Spinal cord (tissue), 10 donors: ENCODE measurements around the gene KIF22. TPM values are rescaled to one million over a fixed set of nuclear protein-coding genes. Genes with fewer than 3 reads are reported as not detected.
"Not testable (repeated sequence)": the region's sequence is repeated elsewhere in the genome, so short reads cannot be mapped to it uniquely, and the experiment has no call there.

Experiments
- DNase-seq, 6 donors: peaks; one replicate each; pipeline versions ENCODE4 v3.0.0 to v3.0.0-alpha.2; 2013 to 2015; ENCODE audit warnings: low spot score in 6 of 6, low read depth in 4 of 6
- H3K27ac ChIP-seq: one replicate; pipeline ENCODE4 v1.5.1; 2013; ENCODE audit warnings: low read depth, low read length, control low read depth
- H3K27me3 ChIP-seq: one replicate; pipeline ENCODE4 v1.6.1; 2013; ENCODE audit warnings: low read length; ENCODE audit not compliant: control insufficient read depth, insufficient read depth
- H3K36me3 ChIP-seq: one replicate; pipeline ENCODE4 v1.6.1; 2013; ENCODE audit warnings: low read length; ENCODE audit not compliant: control insufficient read depth, insufficient read depth
- H3K4me1 ChIP-seq: one replicate; pipeline ENCODE4 v1.6.1; 2013; ENCODE audit warnings: low read length; ENCODE audit not compliant: control insufficient read depth, insufficient read depth
- H3K4me3 ChIP-seq: one replicate; pipeline ENCODE4 v1.5.1; 2013; ENCODE audit warnings: low read depth, low read length, control low read depth
- H3K9me3 ChIP-seq: one replicate; pipeline ENCODE4 v1.6.1; 2013; ENCODE audit warnings: low read length; ENCODE audit not compliant: control insufficient read depth, insufficient read depth
- WGBS: methylation state at CpG from one replicate; pipeline ENCODE4 v1.1.5; 2013; ENCODE audit warnings: missing lambda C conversion rate; ENCODE audit not compliant: insufficient coverage; 5-methylcytosine and 5-hydroxymethylcytosine counted together
- polyA plus RNA-seq, 2 donors: library from polyadenylated mRNA; unstranded; fragments of 120-200 nt; gene quantifications; one replicate each; pipeline ENCODE4 v1.2.1, GENCODE V29; 2013; ENCODE audit not compliant: insufficient read length in 2 of 2
- total RNA-seq, 2 donors: library from RNA; depleted of rRNA in 1 of 2; stranded (reverse); fragments of 120-200 nt in 1 of 2; fragments of >200 nt in 1 of 2; gene quantifications; one replicate each; pipeline versions ENCODE4 v1.2.3 to v1.2.4, GENCODE V29; 2013 to 2014
- donor health status: healthy.

The KIF22 gene
- total and polyA plus RNA-seq, 4 donors = 30.2 to 56.4 (median 49.5) TPM

GRCh38 chr16:29820271-29820701 is 29.7 kb downstream of the KIF22 start, which contains the start of gene MVP:
Gene MVP, plus strand, starts transcription at chr16:29820462. Its CDS starts 10,088 bp downstream, at chr16:29830550.
- Histone ChIP-seq H3K27ac (peak within 1 kb of the TSS; percentile 35), H3K4me1 (peaks cover 56% of the 10 kb centered on the region)

DNA sequence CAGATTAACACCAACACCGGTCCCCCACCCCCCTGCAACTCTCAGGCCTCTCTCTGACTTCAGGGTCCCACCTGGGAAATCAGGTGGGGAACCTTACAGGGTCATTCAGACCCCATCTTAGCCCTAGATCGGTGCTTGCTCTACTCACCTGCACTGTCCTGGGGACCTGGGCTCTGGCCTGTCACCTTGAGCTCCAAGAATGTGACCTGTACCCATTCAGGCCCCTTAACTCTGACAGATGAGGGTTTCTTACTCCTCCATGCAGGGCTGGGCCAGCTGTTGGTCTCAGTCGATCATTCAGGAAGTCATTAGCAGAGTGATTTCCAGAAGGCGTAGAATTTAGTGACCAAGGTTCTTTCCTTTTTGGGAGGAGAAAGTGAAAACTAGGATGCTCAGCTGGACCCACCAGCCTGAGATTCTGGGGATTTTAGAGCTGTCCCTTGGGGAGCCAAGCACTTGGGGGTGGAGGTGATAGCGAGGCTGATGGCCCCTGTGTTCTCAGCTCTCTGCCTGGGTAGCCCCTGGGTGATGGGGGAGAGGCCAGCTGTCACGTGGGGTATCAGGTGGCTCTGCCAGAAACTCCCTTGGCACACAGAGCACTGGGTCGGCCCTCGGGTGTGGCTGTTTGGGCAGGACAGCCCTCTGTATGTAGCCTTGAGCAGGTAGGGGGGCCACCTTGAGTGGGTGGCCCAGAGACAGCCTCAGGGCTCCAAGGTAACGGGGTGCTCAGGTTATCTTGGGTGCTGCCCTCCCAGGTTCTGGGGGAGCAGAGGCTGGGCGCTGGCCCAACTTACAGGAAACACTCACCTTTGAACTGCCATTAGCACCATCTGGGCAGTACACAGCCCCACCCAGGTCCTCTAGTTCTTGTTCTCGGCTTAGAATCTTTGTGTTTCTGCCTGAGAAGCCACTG is 30.4 kb downstream of the KIF22 start:
- 84% methylated on average over 11 of the region's 11 CpGs for whole genome bisulfite sequencing
- Histone ChIP-seq H3K27ac (no peak overlapping the region), H3K4me3 (peak overlapping the region; percentile 49), H3K36me3 (peaks cover 42% of the 10 kb centered on the region), H3K4me1 (peaks cover 55% of the 10 kb centered on the region), H3K27me3 (no peaks in the 10 kb centered on the region), H3K9me3 (no peaks in the 10 kb centered on the region)
- DNase-seq = no peak

More at GRCh38 chr16:29820271-29820701, 29.7 kb downstream of the KIF22 start, which contains the start of gene MVP:
- peaks cover 42% of the 10 kb centered on the region for H3K36me3 ChIP-seq
- no peaks in the 10 kb centered on the region for H3K9me3 ChIP-seq
- peak within 1 kb of the TSS; percentile 49 for H3K4me3 ChIP-seq
- H3K27me3 ChIP-seq = no peaks in the 10 kb centered on the region
- 9% methylated on average over 4 of the region's 4 CpGs for WGBS
- peak in 1 of 6 donors; percentile 55 for DNase-seq

- Histone ChIP-seq H3K36me3 (peaks cover 40% of the 10 kb centered on the region), H3K4me1 (peaks cover 48% of the 10 kb centered on the region), H3K27ac (no peak overlapping the region), H3K27me3 (no peaks in the 10 kb centered on the region), H3K4me3 (no peak overlapping the region), H3K9me3 (no peaks in the 10 kb centered on the region)
- no peak for DNase-seq
- WGBS = 69% methylated on average over 5 of the region's 7 CpGs
Measured at GRCh38 chr16:29821643-29822115, 31.1 kb downstream of the KIF22 start.

- H3K4me3 ChIP-seq = no peak overlapping the region
- peaks cover 33% of the 10 kb centered on the region for H3K4me1 ChIP-seq
- H3K27me3 ChIP-seq = no peaks in the 10 kb centered on the region
- 100% methylated on average over 2 of the region's 7 CpGs for WGBS
- DNase-seq = no peak
- H3K27ac ChIP-seq = peak overlapping the region; percentile 47
- H3K9me3 ChIP-seq = no peaks in the 10 kb centered on the region
- H3K36me3 ChIP-seq = peaks cover 14% of the 10 kb centered on the region
Measured at GRCh38 chr16:29824589-29825144, 34.1 kb downstream of the KIF22 start.

- H3K27ac ChIP-seq = peak overlapping the region; percentile 47
- peaks cover 7% of the 10 kb centered on the region for H3K36me3 ChIP-seq
- WGBS = 71% methylated on average over 9 of the region's 10 CpGs
- H3K4me3 ChIP-seq = no peak overlapping the region
- no peaks in the 10 kb centered on the region for H3K27me3 ChIP-seq
- no peaks in the 10 kb centered on the region for H3K9me3 ChIP-seq
- peak in 1 of 6 donors; percentile 61 for DNase-seq
- H3K4me1 ChIP-seq = peaks cover 27% of the 10 kb centered on the region
Measured at GRCh38 chr16:29825145-29826044, 34.8 kb downstream of the KIF22 start.

DNA sequence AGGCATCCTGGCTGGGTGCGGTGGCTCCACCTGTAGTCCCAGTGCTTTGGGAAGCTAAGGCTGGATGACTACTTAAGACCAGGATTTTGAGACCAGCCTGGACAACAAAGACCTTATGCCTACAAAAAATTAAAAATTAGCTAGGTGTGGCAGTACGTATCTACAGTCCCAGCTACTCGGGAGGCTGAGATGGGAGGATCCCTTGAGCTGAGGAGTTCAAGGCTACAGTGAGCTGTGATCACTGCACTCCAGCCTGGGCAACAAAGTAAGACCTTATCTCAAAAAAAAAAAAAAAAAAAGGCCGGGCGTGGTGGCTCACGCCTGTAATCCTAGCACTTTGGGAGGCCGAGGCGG is 35.8 kb downstream of the KIF22 start:
- no peaks in the 10 kb centered on the region for H3K9me3 ChIP-seq
- peaks cover 18% of the 10 kb centered on the region for H3K4me1 ChIP-seq
- 100% methylated on average over 1 of the region's 8 CpGs for WGBS
- no peak for DNase-seq
- no peaks in the 10 kb centered on the region for H3K36me3 ChIP-seq
- H3K27me3 ChIP-seq = no peaks in the 10 kb centered on the region
- H3K27ac ChIP-seq = no peak overlapping the region
- H3K4me3 ChIP-seq = no peak overlapping the region

DNA sequence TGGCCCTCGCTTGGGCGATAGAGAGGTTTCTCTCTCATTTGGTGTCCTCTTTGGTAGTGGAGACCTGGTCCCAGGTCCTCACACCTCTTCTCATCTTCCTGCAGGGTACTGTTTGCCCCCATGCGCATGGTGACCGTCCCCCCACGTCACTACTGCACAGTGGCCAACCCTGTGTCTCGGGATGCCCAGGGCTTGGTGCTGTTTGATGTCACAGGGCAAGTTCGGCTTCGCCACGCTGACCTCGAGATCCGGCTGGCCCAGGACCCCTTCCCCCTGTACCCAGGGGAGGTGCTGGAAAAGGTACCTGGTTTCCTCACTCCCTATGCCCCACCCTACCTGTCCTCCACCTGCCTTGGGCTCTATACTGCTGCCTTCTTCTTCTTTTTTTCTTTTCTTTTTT is 40.2 kb downstream of the KIF22 start:
- Histone ChIP-seq H3K4me1 (peaks cover 1% of the 10 kb centered on the region), H3K4me3 (no peak overlapping the region), H3K36me3 (peaks cover 2% of the 10 kb centered on the region), H3K27ac (no peak overlapping the region), H3K9me3 (no peaks in the 10 kb centered on the region), H3K27me3 (no peaks in the 10 kb centered on the region)
- DNase-seq = no peak
- 90% methylated on average over 6 of the region's 11 CpGs for WGBS

DNA sequence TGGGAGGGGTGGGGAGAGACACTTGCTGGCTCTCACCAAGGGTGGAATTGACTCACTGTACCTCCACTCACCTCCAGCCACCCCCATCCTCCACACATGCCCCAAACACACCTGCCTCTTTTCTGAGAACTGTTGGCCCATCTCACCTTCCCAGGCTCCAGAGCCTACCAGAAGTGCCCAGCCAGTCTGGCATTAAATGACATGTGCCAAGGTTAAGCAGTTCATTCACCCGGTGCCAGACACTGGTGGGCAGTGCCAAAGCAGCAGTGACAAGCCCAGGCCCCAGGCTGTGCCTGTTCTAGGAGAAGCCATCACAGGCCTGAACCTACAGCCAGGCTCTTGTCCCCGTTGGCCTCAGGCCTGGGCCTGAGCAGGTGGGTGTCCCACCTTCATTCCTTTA is 40.9 kb downstream of the KIF22 start:
- DNase-seq = no peak
- Histone ChIP-seq H3K4me3 (no peak overlapping the region), H3K36me3 (peaks cover 2% of the 10 kb centered on the region), H3K4me1 (no peaks in the 10 kb centered on the region), H3K27ac (no peak overlapping the region), H3K27me3 (no peaks in the 10 kb centered on the region), H3K9me3 (no peaks in the 10 kb centered on the region)
- 71% methylated on average over 1 of the region's 2 CpGs for WGBS

DNA sequence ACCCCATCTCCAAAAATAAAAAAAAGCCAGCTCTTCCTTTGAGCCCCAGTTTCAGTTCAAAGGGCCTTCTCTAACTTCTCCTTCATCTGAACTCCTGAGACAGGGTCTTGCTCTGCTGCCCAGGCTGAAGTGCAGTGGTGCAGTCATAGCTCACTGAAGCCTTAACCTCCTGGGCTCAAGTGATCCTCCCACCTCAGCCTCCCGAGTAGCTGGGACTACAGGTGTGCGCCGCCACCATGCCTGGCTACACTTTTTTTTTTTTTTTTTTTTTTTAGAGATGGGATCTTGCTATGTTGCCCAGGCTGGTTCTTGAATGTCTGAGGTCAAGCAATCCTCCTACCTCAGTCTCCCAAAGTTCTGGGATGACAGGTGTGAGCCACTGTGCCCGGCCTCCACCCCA is 42.7 kb downstream of the KIF22 start:
- H3K4me1 ChIP-seq, H3K9me3 ChIP-seq, H3K4me3 ChIP-seq, DNase-seq, H3K27me3 ChIP-seq, H3K27ac ChIP-seq, H3K36me3 ChIP-seq: not testable (repeated sequence)
- WGBS = no CpG with 5 or more reads among the region's 4 CpGs
